HG02885 (cell line): ENCODE measurements around the gene NUMB.
"Not testable (repeated sequence)": the region's sequence is repeated elsewhere in the genome, so short reads cannot be mapped to it uniquely, and the experiment has no call there.

Experiments used
- ATAC-seq: cut with Tn5 transposase; IDR thresholded peaks from one replicate; pipeline ENCODE4 v1.9.1; 2021; ENCODE audit warnings: mild to moderate bottlenecking; ENCODE audit not compliant: unreplicated experiment, poor library complexity

NUMB gene

DNA sequence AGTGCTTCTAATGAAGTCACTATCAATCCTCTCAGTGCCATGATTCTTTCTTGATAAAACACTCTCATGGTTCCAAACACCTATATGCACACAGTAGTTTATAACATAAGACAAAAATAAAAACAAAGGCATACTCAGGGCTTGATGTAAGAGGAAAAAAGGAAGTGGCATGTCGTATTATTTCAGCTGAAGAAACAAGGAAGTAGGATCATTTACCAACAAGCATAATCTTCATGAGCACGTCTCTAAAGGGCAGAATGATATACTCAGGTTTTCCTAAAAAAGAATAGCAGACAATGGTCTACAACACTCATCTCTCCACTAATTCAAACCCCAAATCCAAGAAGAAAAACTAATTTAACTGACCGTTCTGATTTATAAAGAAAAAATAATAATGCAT, 33.9 kb downstream of the NUMB start:
- no peak for ATAC-seq

DNA sequence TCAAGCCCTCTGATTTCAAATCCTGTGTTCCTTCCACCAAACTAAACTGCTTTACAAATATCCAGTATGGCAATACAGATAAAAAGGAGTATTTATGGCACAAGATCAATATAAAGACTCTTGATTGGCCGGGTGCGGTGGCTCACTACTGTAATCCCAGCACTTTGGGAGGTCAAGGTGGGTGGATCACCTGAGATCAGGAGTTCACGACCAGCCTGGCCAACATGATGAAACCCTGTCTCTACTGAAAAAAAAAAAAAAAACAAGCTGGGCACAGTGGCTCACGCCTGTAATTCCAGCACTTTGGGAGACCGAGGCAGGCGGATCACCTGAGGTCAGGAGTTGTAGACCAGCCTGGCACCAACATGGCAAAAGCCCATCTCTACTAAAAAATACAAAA, 35.3 kb downstream of the NUMB start:
- not testable (repeated sequence) for ATAC-seq

DNA sequence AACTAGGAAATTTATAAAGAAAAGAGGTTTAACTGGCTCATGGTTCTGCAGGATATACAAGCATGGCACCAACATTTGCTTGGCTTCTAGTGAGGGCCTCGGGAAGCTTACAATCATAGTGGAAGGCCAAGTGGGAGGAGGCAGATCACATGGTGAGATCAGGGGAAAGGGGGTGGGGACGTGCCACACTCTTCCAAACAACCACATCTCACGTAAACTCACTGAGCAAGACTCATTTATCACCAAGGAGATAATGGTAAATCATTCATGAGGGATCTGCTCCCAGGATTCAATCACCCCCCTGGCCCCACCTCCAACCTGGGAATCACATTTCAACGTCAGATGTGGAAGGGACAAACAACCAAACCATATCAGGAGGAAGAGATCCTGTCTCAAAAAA, 35.8 kb downstream of the NUMB start:
- ATAC-seq = no peak

DNA sequence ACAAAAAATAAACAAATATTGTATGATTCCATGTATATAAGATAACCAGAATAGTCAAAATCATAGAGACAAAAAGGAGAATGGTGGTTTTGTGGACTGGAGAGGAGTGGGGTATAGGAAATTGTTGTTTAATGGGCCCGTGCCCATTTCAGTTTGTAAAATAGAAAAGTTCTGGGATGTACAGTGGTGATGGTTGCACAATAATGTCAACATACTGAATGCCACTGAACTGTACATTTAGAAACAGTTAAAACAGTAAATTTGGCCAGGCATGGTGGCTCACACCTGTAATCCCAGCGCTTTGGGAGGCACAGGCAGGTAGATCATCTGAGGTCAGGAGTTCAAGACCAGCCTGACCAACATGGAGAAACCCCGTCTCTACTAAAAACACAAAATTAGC, 40.1 kb downstream of the NUMB start:
- ATAC-seq = no peak

DNA sequence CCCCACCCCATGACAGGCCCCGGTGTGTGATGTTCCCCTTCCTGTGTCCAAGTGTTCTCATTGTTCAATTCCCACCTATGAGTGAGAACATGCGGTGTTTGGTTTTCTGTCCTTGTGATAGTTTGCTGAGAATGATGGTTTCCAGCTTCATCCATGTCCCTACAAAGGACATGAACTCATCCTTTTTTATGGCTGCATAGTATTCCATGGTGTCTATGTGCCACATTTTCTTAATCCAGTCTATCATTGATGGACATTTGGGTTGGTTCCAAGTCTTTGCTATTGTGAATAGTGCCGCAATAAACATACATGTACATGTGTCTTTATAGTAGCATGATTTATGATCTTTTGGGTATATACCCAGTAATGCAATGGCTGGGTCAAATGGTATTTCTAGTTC, 52.1 kb downstream of the NUMB start:
- not testable (repeated sequence) for ATAC-seq

DNA sequence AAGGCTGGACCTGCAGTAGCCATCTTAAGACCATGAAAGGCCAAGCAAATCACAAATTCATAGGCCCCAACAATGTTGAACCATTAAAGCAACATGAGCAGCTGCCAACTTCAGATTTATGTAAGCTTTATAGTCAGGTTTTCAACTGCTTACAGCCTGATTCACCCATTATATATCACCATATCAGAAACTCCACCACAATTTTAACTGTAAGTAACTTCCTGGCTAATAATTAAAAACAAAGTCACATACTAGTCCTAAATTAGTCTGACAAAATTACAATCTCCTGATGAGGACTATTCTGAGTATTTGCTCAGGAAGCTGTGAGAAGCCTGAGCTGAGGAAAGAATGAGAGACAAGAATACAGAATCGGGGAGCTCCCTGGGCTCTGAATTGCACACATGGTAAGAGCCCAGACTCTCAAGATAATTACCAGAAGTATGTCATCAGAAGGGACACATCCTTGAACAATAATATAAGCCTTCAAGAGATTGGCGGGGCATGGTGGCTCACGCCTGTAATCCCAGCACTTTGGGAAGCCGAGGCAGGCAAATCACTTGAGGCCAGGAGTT, 55.1 kb downstream of the NUMB start:
- no peak for ATAC-seq

DNA sequence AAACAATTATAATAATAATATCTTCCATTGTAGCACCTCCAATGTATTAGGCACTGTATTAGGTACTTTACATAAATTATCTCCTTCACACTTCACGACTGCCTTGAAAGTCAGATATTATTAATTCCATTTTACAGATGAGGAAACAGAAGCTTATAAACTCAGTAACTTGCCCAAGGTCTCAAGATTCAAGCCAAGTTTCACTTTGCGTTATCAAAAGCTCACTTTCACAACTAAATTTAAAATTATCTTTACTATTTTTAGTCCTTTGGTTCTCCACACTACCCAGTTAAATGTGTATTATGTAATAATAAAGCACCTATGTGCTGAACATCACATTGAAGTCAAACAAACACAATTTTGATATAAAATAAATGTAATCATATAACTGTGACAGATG, 55.8 kb downstream of the NUMB start:
- no peak for ATAC-seq

DNA sequence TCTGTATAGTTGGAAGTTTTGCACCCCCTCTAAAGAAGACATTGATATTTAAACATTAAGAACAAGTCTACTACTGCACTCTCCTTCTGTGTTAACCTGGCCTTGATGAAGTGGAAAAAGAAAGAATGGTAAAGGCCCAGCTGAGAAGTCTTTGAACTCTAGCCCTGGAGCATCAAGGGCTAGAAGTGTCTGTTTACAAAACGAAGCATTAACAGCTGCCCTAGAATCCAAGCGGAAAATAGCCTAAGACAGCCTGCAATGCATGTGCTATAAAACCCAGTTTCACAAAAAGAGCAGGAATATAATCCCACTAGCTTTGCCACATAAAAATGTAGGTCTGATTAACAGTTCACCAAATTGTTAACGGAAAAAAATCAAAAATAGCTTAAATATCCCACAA, 60.5 kb downstream of the NUMB start:
- ATAC-seq = no peak

DNA sequence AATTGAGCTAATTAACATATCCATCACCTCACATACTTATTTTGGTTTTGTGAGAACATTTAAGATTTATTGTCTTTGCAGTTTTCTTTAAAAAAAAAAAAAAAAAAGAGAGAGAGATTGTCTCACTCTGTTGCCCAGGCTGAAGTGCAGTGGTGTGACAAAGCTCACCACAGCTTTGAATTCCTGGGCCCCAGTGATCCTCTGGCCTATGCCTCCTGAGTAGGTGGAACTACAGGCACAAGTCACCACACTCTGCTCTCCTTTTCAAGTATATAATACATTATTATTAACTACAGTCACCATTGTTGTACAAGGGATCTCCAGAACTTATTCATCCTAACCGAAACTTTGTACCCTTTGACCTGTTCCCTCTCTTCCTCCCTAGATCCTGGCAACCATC, 64.0 kb downstream of the NUMB start:
- no peak for ATAC-seq

DNA sequence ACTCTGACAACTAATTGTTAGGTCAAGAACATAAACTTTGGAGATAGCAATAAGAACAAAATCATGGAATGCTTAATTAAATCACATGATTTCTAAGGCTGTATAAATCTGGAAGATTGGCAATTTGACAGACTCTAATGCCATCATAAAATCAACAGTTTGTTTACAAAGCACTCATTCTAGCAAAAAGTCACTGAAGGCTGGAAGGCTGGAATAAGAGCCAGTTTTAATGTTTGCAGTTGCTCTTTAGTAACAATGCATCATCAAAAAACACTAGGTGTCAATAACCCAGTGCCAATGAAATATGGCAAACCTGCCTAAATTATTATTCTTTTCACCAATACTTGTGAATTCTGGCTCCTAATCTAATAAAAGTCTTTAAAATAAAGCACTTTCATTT, 65.0 kb downstream of the NUMB start:
- ATAC-seq = no peak

DNA sequence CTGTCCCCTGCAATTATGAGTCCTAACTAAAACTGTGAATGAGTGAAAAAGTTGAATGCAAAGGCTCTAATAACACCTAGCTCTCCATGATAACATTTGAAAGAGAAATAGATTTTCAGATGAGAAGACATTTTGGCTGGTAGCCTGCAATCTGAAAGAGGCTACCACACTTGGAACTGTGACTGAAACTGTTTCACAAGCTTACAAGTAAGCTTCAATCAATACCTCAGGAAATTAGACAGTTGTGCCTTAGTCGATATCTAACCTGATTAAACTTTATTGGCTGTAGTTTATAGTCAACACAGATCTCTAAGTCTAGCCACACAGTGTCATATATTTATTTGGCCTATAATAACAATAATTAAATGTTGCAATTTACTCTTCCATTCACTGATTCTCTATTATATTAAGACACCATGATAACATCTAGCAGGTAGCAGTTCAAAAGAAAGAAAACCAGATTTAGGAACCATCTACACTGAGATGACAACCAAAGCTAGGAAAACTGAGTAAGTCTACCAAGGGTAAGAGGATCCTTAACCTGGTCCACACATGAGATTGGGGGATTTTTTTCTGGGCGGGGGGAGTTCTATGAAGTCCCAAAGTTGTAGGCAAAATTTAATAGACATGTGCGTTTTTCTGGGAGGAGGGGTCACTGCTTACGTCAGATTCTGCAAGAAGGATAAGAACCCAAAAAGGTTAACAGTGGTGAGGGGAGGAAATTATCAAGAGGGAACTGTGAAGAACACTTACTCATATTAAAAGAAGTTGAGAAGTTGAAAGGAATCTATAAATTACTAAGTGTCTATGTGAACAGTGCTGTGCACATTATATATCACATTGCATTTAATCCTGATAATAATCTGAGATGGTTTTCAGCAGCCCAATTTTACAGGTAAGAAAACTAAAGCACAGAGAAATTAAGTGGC, 65.8 kb downstream of the NUMB start:
- ATAC-seq = no peak

DNA sequence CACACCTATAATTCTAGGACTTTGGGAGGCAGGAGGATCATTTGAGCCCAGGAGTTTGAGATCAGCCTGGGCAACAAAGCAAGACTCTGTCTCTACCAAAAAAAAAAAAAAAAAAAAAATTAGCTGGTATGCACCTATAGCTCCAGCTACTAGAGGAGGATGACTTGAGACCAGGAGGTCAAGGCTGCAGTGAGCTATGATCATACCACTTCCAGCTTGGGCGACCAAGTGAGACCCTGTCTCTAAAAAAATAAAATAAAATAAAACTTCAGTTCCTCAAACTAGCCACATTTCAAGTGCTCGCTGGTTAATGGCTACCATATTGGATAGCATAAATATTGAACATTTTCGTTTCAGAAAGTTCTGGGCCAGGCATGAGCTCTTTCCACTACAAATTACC, 70.5 kb downstream of the NUMB start:
- ATAC-seq = not testable (repeated sequence)

DNA sequence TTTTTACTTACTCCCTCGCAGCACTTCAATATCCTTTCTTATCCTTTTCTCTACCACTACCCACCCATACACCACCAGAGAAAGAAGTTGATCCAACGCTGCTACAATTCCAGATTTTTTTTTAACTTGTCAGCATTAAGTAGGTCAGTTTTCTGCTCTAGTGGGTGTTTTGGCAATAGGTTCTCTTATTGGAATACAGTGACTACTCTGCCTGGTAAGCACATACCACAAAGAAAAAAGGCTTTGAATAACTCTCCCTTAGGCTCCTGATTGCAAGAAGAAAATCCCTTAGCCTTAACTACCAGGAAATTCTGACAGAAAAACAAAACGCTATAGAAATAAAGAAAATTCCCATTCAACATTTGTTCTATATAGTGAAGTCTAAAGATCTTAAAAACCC, 72.0 kb downstream of the NUMB start:
- no peak for ATAC-seq

DNA sequence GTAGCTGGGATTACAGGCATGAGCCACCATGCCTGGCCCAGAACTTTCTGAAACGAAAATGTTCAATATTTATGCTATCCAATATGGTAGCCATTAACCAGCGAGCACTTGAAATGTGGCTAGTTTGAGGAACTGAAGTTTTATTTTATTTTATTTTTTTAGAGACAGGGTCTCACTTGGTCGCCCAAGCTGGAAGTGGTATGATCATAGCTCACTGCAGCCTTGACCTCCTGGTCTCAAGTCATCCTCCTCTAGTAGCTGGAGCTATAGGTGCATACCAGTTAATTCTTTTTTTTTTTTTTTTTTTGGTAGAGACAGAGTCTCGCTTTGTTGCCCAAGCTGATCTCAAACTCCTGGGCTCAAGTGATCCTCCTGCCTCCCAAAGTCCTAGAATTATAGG, 73.3 kb downstream of the NUMB start:
- not testable (repeated sequence) for ATAC-seq

DNA sequence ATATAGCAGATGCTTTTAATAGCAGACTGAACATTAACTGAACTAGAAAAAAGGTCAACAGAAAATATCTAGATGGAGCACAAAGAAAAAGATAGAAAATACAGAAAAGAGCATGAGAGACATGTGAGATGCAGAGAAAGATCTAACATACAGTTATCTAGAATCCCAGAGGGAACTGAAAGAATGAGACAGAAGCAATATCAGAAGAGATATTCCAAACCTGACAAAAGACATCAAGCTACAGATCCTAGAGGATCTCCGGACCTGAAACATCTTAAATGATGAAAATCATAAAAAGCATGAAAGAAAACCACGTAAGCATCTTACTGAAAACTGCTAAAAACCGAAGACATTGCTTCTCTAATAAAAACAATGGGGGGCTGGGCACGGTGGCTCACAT, 75.0 kb downstream of the NUMB start:
- no peak for ATAC-seq

DNA sequence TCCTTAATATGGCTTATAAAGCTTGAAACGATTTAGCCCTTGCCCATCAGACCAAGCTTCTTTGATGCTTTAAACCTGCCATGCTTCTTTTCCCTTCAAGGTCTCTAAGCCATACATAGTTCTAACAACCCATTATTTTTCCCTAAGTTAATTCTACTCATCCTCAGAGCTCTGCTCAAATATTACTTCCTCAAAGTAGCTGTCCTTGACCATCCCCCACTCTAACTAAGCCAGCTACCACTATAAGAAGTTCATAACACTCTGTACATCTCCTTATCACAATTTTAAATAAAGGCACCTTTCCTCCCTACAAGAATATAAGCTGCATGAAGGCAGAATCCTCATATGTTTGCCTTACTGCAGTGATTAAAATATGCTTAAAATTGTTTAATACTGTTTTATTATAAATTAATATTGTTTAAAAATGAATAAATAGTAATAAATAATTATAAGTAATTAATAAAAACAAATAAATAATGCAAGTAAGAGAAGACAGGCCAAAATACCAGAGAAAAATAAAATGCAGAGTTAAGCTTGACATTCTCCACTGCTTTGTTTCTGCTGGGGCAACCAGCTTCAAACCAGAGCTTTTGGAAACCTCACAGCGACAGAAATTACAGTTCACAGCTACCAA, 76.8 kb downstream of the NUMB start:
- ATAC-seq = no peak

DNA sequence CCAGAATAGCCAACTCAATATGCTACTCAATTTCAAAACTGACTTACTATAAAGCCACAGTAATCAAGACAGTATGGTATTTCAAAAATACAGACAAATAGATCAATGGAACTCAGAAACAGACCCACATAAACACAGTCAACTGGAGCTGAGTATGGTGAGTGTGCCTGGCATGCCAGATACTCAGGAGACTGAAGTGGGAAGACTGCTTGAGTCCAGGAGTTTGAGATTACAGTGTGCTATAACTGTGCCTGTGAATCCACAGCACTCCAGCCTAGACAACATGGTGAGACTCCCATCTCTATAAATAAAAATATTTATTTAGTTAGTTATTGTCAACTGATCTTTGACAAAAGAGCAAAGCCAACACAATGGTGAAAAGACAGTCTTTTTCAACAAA, 81.8 kb downstream of the NUMB start:
- no peak for ATAC-seq

DNA sequence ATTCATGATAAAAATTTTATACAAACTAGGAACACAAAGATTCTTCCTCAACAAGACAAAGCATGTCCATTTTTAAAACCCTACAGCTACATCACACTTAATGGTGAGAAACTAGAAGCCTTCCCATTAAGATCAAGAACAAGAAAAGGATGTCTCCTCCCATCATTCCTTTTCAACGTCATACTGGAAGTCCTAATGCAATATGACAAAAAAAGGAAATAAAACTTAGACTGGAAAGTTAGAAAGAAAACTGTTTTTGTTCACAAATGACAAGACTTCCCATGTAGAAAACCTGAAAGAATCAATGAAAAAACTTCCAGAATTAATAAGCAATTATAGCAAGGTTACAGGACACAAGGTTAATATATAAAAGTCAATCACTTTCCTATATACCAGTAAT, 82.5 kb downstream of the NUMB start:
- ATAC-seq = no peak

DNA sequence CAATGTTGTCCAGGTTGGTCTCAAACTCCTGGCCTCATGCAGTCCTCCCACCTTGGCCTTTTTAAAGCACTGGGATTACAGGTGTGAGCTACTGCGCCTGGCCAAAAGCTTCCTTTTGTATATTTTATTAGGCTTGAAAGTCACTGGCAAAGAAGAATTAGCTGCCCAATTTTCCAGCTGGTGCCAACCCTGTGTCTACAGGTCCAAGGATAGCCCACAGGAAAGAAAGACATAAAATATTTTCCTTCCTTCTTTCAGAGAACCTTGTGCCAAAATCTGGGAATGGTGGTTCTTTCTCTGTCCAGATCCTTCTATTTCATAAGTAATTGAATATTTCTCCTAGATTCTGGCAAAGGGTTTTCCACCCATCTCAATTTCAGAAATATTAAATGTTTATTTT, 84.1 kb downstream of the NUMB start:
- ATAC-seq = no peak

DNA sequence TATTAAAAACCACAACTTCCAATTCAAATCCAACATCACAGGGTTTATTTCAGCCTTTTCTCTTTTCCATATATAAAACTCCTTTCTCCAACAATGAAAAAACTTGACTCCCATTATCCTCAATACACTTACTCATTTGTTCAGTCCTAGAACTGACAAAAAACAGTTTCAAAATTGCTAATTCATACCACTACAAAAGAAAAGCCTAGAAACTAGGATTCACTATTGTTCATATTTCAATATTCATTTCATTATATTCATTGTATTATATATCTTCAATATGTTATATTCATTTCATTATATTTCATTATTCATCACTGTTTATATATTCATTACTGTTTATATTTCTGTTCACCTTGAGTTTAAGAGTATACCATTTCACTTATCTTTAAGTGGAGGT, 85.8 kb downstream of the NUMB start:
- ATAC-seq = no peak

DNA sequence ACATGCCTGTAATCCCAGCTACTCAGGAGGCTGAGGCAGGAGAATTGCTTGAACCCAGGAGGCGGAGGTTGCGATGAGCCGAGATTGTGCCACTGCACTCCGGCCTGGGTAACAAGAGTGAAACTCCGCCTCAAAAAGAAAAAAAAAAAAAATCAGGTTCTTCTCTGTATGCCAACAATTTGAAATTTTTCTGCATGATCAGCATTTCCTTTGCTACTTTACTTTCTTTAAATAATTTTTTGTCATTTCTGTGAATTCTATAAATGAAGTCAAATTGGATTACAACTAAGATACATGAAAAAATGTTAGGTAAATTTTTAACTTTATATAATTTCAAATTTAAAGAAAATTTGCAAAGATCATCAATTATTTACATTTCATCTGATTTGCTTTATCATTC, 87.8 kb downstream of the NUMB start:
- no peak for ATAC-seq

DNA sequence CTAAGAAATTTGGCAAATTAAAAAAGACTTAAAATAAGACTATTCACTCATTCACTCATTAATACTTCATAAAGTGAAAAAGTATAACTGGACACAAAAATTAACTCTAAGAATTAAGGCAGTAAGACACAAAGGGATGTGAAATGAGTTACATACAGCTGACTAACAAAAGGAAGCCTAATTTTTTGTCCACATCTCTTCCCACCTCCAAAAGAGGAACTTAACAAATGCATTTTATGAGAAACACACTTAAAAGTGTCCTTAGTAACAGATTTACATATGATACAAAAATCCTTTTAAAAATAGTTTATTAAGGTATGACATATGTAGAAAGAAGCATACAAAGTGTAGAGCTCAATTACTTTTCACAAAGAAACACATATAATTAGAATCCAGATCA, 88.9 kb downstream of the NUMB start:
- no peak for ATAC-seq
